ENCODE results near the gene ZFHX3. TPM values are rescaled to one million over a fixed set of nuclear protein-coding genes. Genes with fewer than 3 reads are reported as not detected.

ZFHX3 gene
- total RNA-seq, 2 experiments from 2014 or later: 0.63 to 0.64 TPM

DNA sequence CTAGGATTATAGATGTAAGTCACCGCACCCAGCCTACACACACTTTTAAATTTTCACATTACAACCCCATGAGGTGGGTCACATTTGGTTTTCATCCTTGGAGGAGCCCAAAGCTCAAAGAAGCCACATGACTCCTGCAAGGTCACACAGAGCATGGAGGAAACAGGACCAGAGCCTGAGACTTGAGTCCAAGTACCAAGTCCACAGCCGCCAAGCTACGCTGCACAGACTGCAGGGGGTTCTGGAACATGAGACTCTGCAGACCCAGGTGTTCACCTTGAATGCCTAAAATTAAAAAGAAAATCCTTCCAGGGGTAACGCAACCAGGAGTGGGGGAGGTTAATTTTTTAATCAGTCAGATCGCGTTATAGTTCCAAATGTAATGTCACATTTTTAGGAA lies 150.2 kb downstream of the ZFHX3 start:
- intact Hi-C loops (cut with DNase I, micrococcal nuclease): no loop called here
- no peak for TF ChIP-seq CTCF (IDR thresholded peaks at IDR 0.05)
- Histone ChIP-seq H3K4me1 (ENCODE audit: insufficient read depth, low read length) (no peaks in the 10 kb centered on the region), H3K36me3 (ENCODE audit: insufficient read depth, low read length) (no peaks in the 10 kb centered on the region), H3K27me3 (ENCODE audit: control insufficient read depth in 1 of 2, insufficient read depth in 2 of 2, low read length in 2 of 2) (no peaks in the 10 kb centered on the region), H3K4me3 (ENCODE audit: low read length) (no peak overlapping the region), H3K27ac (ENCODE audit: low read depth in 1 of 2, low read length in 2 of 2) (no peak overlapping the region), H3K9me3 (ENCODE audit: control insufficient read depth in 1 of 2, insufficient read depth in 1 of 2, low read length in 2 of 2) (peaks cover 0 to 7% of the 10 kb centered on the region in 2 experiments)
- ChIA-PET POLR2A (no interaction called here), CTCF (no interaction called here)
- Mint-ChIP-seq H3K27me3 (no peaks in the 10 kb centered on the region), H3K36me3 (ENCODE audit: low read depth) (no peaks in the 10 kb centered on the region), H3K4me1 (ENCODE audit: low read depth) (no peaks in the 10 kb centered on the region), H3K27ac (no peak overlapping the region), H3K9me3 (no peaks in the 10 kb centered on the region), H3K4me3 (no peak overlapping the region)
- no peak for ATAC-seq (ENCODE audit: poor library complexity)
- DNase-seq: no peak

- no peaks in the 10 kb centered on the region for H3K9me3 Mint-ChIP-seq
- Histone ChIP-seq H3K36me3 (ENCODE audit: insufficient read depth, low read length) (no peaks in the 10 kb centered on the region), H3K4me1 (ENCODE audit: insufficient read depth, low read length) (no peaks in the 10 kb centered on the region), H3K27ac (ENCODE audit: low read depth in 1 of 2, low read length in 2 of 2) (no peak overlapping the region), H3K27me3 (ENCODE audit: control insufficient read depth in 1 of 2, insufficient read depth in 2 of 2, low read length in 2 of 2) (no peaks in the 10 kb centered on the region), H3K4me3 (ENCODE audit: low read length) (no peak overlapping the region), H3K9me3 (ENCODE audit: control insufficient read depth in 1 of 2, insufficient read depth in 1 of 2, low read length in 2 of 2) (peaks cover 0 to 2% of the 10 kb centered on the region in 2 experiments)
- no peak for TF ChIP-seq CTCF (IDR thresholded peaks at IDR 0.05)
- H3K27ac Mint-ChIP-seq: no peak overlapping the region
- intact Hi-C loops (cut with DNase I, micrococcal nuclease): no loop called here
- DNase-seq: no peak
- POLR2A ChIA-PET: no interaction called here
- H3K27me3 Mint-ChIP-seq: no peaks in the 10 kb centered on the region
- CTCF ChIA-PET: no interaction called here
- H3K36me3 Mint-ChIP-seq (ENCODE audit: low read depth): no peaks in the 10 kb centered on the region
- no peak for ATAC-seq (ENCODE audit: poor library complexity)
- H3K4me3 Mint-ChIP-seq: no peak overlapping the region
- no peaks in the 10 kb centered on the region for H3K4me1 Mint-ChIP-seq (ENCODE audit: low read depth)
Observed at GRCh38 chr16:72896485-72897118, 151.3 kb downstream of the ZFHX3 start.

GRCh38 chr16:72895951-72896350 lies 152.0 kb downstream of the ZFHX3 start:
- intact Hi-C loops (cut with DNase I, micrococcal nuclease): no loop called here
- H3K4me3 Mint-ChIP-seq: no peak overlapping the region
- DNase-seq (no peak), ATAC-seq (ENCODE audit: poor library complexity) (no peak)
- H3K9me3 Mint-ChIP-seq: no peaks in the 10 kb centered on the region
- H3K9me3 ChIP-seq (ENCODE audit: control insufficient read depth in 1 of 2, insufficient read depth in 1 of 2, low read length in 2 of 2): peaks cover 0 to 3% of the 10 kb centered on the region in 2 experiments
- POLR2A ChIA-PET: no interaction called here
- no peak overlapping the region for H3K27ac Mint-ChIP-seq
- no peaks in the 10 kb centered on the region for H3K36me3 Mint-ChIP-seq (ENCODE audit: low read depth)
- no peaks in the 10 kb centered on the region for H3K27me3 Mint-ChIP-seq
- H3K4me1 ChIP-seq (ENCODE audit: insufficient read depth, low read length): no peaks in the 10 kb centered on the region
- no peak overlapping the region for H3K27ac ChIP-seq (ENCODE audit: low read depth in 1 of 2, low read length in 2 of 2)
- TF ChIP-seq CTCF (IDR thresholded peaks at IDR 0.05): no peak
- H3K36me3 ChIP-seq (ENCODE audit: insufficient read depth, low read length): no peaks in the 10 kb centered on the region
- H3K4me1 Mint-ChIP-seq (ENCODE audit: low read depth): no peaks in the 10 kb centered on the region
- H3K27me3 ChIP-seq (ENCODE audit: control insufficient read depth in 1 of 2, insufficient read depth in 2 of 2, low read length in 2 of 2): no peaks in the 10 kb centered on the region
- CTCF ChIA-PET: no interaction called here
- H3K4me3 ChIP-seq (ENCODE audit: low read length): no peak overlapping the region

Data from CD4-positive, alpha-beta T cell (primary cell).